ENCODE data around the gene TRIP13.

DNA sequence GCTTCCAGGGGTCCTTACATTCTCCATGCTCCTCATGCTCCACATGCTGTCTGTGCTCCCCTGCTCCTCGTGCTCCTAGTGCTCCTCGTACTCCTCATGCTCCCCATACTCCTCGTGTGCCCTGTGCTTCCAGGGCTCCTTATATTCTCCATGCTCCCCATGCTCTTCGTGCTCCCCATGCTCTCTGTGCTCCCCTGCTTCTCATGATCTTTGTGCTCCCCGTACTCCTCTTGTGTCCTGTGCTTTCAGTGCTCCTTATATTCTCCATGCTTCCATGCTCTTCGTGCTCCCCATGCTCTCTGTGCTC, 51.9 kb downstream of the TRIP13 start:
- TF ChIP-seq YY1 (IDR thresholded peaks at IDR 0.05; ENCODE audit: insufficient read depth, insufficient read length), result no peak
- no peak for TF ChIP-seq ZNF274 (IDR thresholded peaks at IDR 0.05; ENCODE audit: low read depth, low read length)

Data from NT2/D1 (cell line).